MCF 10A (cell line): Measurements from ENCODE around the gene NFIB. TPM values are rescaled to one million over a fixed set of nuclear protein-coding genes. Genes with fewer than 3 reads are reported as not detected.

Experiments used
- BruUV-seq: library from RNA; stranded (reverse); fragments of 400-500 nt; replicated peaks from 2 replicates; lab custom pipeline; 2021; lab: Mats Ljungman, UMichigan
- CTCF ChIA-PET: fragments of 300-600 bp; sonication (Branson Sonifier 250); formaldehyde crosslinking; extraction: SDS; loops from one replicate; lab custom pipeline; 2021; ENCODE audit warnings: antibody characterized with exemption, inconsistent platforms; lab: Yijun Ruan, JAX
- POLR2A ChIA-PET: fragments of 300-600, 350-650 bp; sonication (Branson Sonifier 250); formaldehyde crosslinking; extraction: SDS; loops from one replicate; lab custom pipeline; 2020; ENCODE audit warnings: antibody characterized with exemption, inconsistent platforms; lab: Yijun Ruan, JAX
- DNase-seq: peaks from one replicate; pipeline ENCODE4 v3.0.0-alpha.2; 2018; ENCODE audit not compliant: unreplicated experiment
- H3K27ac Mint-ChIP-seq: one replicate; pipeline ENCODE4 v1.8.0; 2022; ENCODE audit warnings: mild to moderate bottlenecking, low read depth, mixed read lengths; ENCODE audit not compliant: unreplicated experiment
- H3K27me3 Mint-ChIP-seq: one replicate; pipeline ENCODE4 v1.8.0; 2022; ENCODE audit warnings: mixed read lengths; ENCODE audit not compliant: insufficient read depth, unreplicated experiment
- H3K36me3 Mint-ChIP-seq: one replicate; pipeline ENCODE4 v1.8.0; 2022; ENCODE audit warnings: mild to moderate bottlenecking, moderate library complexity, mixed read lengths; ENCODE audit not compliant: insufficient read depth, unreplicated experiment
- H3K4me1 Mint-ChIP-seq: one replicate; pipeline ENCODE4 v1.8.0; 2022; ENCODE audit warnings: mixed read lengths; ENCODE audit not compliant: insufficient read depth, unreplicated experiment
- H3K4me3 Mint-ChIP-seq: one replicate; pipeline ENCODE4 v1.8.0; 2022; ENCODE audit warnings: mild to moderate bottlenecking, moderate library complexity, mixed read lengths; ENCODE audit not compliant: unreplicated experiment
- H3K9me3 Mint-ChIP-seq: one replicate; pipeline ENCODE4 v1.8.0; 2022; ENCODE audit warnings: mixed read lengths; ENCODE audit not compliant: unreplicated experiment
- intact Hi-C: fragments of 100-400 bp; cut with micrococcal nuclease; formaldehyde crosslinking; loops from 2 replicates; pipeline ENCODE4 v1.14.1; 2022
- total RNA-seq: library from RNA; stranded (reverse); gene quantifications from 2 replicates; pipeline ENCODE4 v1.2.3, GENCODE V29; 2022
- TF ChIP-seq, protein P1 (sequence below): fragments of 200-600 bp; IDR thresholded peaks from one replicate; pipeline ENCODE4 v1.8.0; 2022; ENCODE audit warnings: antibody characterized with exemption, mild to moderate bottlenecking; ENCODE audit not compliant: unreplicated experiment

NFIB gene
- total RNA-seq, 1 experiment from 2014 or later: 70.8 TPM

DNA sequence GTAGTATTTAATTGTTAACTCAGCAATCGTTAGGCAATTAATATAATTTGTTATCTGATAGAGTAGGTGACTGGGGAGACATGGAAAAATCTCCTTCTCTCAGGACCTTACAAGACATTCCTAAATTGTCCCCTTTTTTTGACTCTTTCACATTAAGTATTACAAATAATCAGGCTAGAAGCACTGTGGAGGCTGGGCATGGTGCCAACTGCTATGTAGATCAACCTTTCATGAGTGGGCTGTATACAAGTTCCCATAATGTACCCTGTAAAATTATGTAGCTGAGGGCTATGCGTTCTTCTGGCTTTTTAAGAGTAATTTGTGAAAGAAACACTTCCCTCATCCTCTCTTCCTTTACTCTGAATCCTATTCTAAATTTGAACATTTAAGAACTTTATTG, 140.2 kb downstream of the NFIB start:
- ChIA-PET POLR2A (interaction anchor here (0.9 kb wide), 1 partner anchor 31 kb away, joined by 3 read pairs; no protein-coding TSS in a partner anchor), CTCF (interaction anchor here (0.7 kb wide), 1 partner anchor 535 kb away, joined by 3 read pairs; no protein-coding TSS in a partner anchor)
- H3K36me3 Mint-ChIP-seq: peaks cover 6% of the 10 kb centered on the region
- no peaks in the 10 kb centered on the region for H3K9me3 Mint-ChIP-seq
- BruUV-seq: no TSS peak
- TF ChIP-seq, protein P1, sequence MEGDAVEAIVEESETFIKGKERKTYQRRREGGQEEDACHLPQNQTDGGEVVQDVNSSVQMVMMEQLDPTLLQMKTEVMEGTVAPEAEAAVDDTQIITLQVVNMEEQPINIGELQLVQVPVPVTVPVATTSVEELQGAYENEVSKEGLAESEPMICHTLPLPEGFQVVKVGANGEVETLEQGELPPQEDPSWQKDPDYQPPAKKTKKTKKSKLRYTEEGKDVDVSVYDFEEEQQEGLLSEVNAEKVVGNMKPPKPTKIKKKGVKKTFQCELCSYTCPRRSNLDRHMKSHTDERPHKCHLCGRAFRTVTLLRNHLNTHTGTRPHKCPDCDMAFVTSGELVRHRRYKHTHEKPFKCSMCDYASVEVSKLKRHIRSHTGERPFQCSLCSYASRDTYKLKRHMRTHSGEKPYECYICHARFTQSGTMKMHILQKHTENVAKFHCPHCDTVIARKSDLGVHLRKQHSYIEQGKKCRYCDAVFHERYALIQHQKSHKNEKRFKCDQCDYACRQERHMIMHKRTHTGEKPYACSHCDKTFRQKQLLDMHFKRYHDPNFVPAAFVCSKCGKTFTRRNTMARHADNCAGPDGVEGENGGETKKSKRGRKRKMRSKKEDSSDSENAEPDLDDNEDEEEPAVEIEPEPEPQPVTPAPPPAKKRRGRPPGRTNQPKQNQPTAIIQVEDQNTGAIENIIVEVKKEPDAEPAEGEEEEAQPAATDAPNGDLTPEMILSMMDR: no peak
- no peak overlapping the region for H3K27ac Mint-ChIP-seq
- peaks cover 21% of the 10 kb centered on the region for H3K4me1 Mint-ChIP-seq
- intact Hi-C loops: no loop called here
- DNase-seq: no peak
- no peak overlapping the region for H3K4me3 Mint-ChIP-seq
- no peaks in the 10 kb centered on the region for H3K27me3 Mint-ChIP-seq

DNA sequence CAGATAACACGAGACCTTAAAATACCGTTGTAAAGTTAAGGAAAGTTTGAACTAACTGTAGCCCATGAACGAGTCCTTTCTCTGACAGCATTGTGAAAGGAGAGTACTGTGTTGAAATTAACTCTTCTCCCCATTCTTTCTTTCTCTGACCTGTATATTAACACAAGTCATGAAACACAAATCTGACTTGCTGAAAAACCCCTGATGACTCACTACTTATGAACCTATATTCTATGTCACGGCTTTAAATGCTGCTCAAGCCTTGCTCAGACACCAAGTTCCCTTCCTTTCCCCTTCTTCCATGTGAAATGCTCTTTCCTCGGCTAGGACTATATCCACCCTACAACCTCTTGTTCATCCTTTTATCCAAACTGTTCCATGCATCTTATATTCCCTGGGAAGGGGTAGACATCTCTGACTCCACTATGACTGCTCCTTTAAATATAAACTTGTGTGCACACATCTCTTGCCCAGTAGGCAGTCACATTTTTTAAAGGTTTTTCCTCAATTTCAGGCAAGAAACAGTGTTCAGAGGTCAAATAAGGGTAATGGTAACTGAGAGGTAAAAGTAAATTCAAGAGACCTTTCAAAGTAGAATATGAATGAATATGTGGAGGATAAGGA, 142.9 kb downstream of the NFIB start:
- Mint-ChIP-seq H3K27ac (peak overlapping the region; percentile 75), H3K9me3 (no peaks in the 10 kb centered on the region), H3K27me3 (no peaks in the 10 kb centered on the region), H3K4me1 (peaks cover 23% of the 10 kb centered on the region), H3K4me3 (peak overlapping the region; percentile 36), H3K36me3 (peaks cover 15% of the 10 kb centered on the region)
- intact Hi-C loops: no loop called here
- TF ChIP-seq, protein P1: no peak
- CTCF ChIA-PET: interaction anchor here (0.6 kb wide), 1 partner anchor 36 kb away, joined by 3 read pairs; no protein-coding TSS in a partner anchor
- POLR2A ChIA-PET: interaction anchor here (0.9 to 1.3 kb wide), 3 partner anchors 67 to 144 kb away, joined by 4 to 5 read pairs (median 5); no protein-coding TSS in a partner anchor
- peak; percentile 78 for DNase-seq
- no TSS peak for BruUV-seq

DNA sequence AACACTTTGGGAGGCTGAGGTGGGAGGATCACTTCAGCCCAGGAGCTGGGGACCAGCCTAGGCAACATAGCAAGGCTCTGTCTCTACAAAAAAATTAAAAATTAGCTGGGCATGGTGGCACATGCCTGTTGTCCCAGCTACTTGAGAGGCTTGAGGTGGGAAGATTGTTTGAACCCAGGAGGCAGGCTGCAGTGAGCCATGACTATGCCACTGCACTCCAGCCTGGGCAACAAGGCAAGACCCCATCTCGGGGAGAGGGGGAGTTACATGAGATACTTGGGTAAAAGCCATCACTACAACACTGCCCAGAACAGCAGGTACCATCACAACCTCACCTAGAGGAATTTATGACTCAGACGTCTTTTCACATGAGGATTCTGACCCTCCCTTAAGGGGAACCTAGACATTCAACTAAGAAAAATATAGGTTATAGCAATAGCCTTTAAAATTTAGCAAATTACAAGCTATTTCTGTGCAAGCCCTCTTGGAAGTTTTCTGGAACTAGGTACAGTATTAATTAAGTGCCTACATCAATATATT, 143.5 kb downstream of the NFIB start:
- CTCF ChIA-PET: interaction anchor here (0.6 kb wide), 1 partner anchor 36 kb away, joined by 3 read pairs; no protein-coding TSS in a partner anchor
- Mint-ChIP-seq H3K36me3 (peaks cover 15% of the 10 kb centered on the region), H3K4me1 (peaks cover 29% of the 10 kb centered on the region), H3K4me3 (peak overlapping the region; percentile 36), H3K27ac (peak overlapping the region; percentile 75), H3K27me3 (no peaks in the 10 kb centered on the region), H3K9me3 (no peaks in the 10 kb centered on the region)
- BruUV-seq: no TSS peak
- POLR2A ChIA-PET: interaction anchor here (0.9 to 1.3 kb wide), 5 partner anchors 11 to 144 kb away, joined by 4 to 7 read pairs (median 5); no protein-coding TSS in a partner anchor
- TF ChIP-seq, protein P1: no peak
- intact Hi-C loops: no loop called here
- peak; percentile 37 for DNase-seq

DNA sequence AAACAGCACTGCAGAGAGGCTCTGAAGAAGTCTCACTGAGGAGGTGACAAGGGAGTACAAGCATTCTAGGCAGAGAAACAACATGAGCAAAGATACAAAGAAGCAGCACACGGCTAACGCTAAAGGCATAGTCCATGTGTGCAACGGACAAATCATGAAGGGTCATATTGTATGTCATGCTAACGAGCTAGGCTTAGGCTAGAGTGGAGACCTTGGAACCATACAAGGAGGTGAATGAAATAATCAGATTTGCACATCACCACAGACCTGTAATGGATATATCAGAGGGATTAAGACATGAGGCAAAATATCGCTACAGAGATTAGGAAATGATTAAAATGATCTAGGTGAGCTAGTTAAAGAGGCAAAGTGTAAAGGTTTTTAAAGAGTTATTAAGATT, 145.6 kb downstream of the NFIB start:
- Mint-ChIP-seq H3K27me3 (no peaks in the 10 kb centered on the region), H3K9me3 (no peaks in the 10 kb centered on the region), H3K36me3 (peaks cover 15% of the 10 kb centered on the region), H3K4me1 (peaks cover 31% of the 10 kb centered on the region), H3K27ac (no peak overlapping the region), H3K4me3 (no peak overlapping the region)
- no TSS peak for BruUV-seq
- TF ChIP-seq, protein P1: no peak
- ChIA-PET POLR2A (interaction anchor here (0.6 to 1.0 kb wide), 4 partner anchors 18 to 976 kb away, joined by 3 read pairs; no protein-coding TSS in a partner anchor), CTCF (no interaction called here)
- no peak for DNase-seq
- intact Hi-C loops: no loop called here
